Glutamatergic neuron (in vitro differentiated cells): ENCODE data around the gene TMEM170B. TPM values are rescaled to one million over a fixed set of nuclear protein-coding genes. Genes with fewer than 3 reads are reported as not detected.

Experiments
- DNase-seq: peaks from one replicate; pipeline ENCODE4 v3.0.0; 2022
- H3K27ac Mint-ChIP-seq: one replicate; pipeline ENCODE4 v1.8.0; 2020; ENCODE audit warnings: mild to moderate bottlenecking, mixed read lengths, inconsistent platforms; ENCODE audit not compliant: unreplicated experiment
- H3K27me3 Mint-ChIP-seq: one replicate; pipeline ENCODE4 v1.8.0; 2020; ENCODE audit warnings: mild to moderate bottlenecking, moderate library complexity, mixed read lengths, inconsistent platforms; ENCODE audit not compliant: unreplicated experiment
- H3K36me3 Mint-ChIP-seq: one replicate; pipeline ENCODE4 v1.8.0; 2020; ENCODE audit warnings: mild to moderate bottlenecking, mixed read lengths, inconsistent platforms; ENCODE audit not compliant: unreplicated experiment
- H3K4me1 Mint-ChIP-seq: one replicate; pipeline ENCODE4 v1.8.0; 2020; ENCODE audit warnings: mild to moderate bottlenecking, low read depth, mixed read lengths, inconsistent platforms; ENCODE audit not compliant: unreplicated experiment
- H3K4me3 Mint-ChIP-seq: one replicate; pipeline ENCODE4 v1.8.0; 2020; ENCODE audit warnings: mild to moderate bottlenecking, mixed read lengths, inconsistent platforms; ENCODE audit not compliant: unreplicated experiment
- H3K9me3 Mint-ChIP-seq: one replicate; pipeline ENCODE4 v1.8.0; 2020; ENCODE audit warnings: mild to moderate bottlenecking, moderate library complexity, mixed read lengths, inconsistent platforms; ENCODE audit not compliant: unreplicated experiment
- total RNA-seq: library from RNA; stranded (reverse); fragmentation: NEBNext Ultra II Directional; extraction: Animal tissue kit (Norgen Biotek cat#: 25700); gene quantifications from one replicate; pipeline ENCODE4 v1.2.1, GENCODE V29; 2021; ENCODE audit not compliant: unreplicated experiment
- TF ChIP-seq, protein P1 (sequence below): fragments of 200-600 bp; sonication (generic); IDR thresholded peaks from one replicate; pipeline ENCODE4 v1.5.0; 2021; ENCODE audit not compliant: partially characterized antibody, unreplicated experiment

The TMEM170B gene
- total RNA-seq, 1 donor from 2014 or later: 11.0 TPM

- Mint-ChIP-seq H3K9me3 (no peaks in the 10 kb centered on the region), H3K4me1 (peaks cover 6% of the 10 kb centered on the region), H3K4me3 (no peak overlapping the region), H3K27ac (no peak overlapping the region), H3K36me3 (no peaks in the 10 kb centered on the region), H3K27me3 (no peaks in the 10 kb centered on the region)
- TF ChIP-seq, protein P1, sequence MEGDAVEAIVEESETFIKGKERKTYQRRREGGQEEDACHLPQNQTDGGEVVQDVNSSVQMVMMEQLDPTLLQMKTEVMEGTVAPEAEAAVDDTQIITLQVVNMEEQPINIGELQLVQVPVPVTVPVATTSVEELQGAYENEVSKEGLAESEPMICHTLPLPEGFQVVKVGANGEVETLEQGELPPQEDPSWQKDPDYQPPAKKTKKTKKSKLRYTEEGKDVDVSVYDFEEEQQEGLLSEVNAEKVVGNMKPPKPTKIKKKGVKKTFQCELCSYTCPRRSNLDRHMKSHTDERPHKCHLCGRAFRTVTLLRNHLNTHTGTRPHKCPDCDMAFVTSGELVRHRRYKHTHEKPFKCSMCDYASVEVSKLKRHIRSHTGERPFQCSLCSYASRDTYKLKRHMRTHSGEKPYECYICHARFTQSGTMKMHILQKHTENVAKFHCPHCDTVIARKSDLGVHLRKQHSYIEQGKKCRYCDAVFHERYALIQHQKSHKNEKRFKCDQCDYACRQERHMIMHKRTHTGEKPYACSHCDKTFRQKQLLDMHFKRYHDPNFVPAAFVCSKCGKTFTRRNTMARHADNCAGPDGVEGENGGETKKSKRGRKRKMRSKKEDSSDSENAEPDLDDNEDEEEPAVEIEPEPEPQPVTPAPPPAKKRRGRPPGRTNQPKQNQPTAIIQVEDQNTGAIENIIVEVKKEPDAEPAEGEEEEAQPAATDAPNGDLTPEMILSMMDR: no peak
- no peak for DNase-seq
Observed at GRCh38 chr6:11622156-11622555, 84.6 kb downstream of the TMEM170B start.

- DNase-seq: no peak
- H3K27me3 Mint-ChIP-seq: peaks cover 2% of the 10 kb centered on the region
- H3K36me3 Mint-ChIP-seq: no peaks in the 10 kb centered on the region
- H3K27ac Mint-ChIP-seq: no peak overlapping the region
- H3K4me1 Mint-ChIP-seq: peaks cover 6% of the 10 kb centered on the region
- TF ChIP-seq, protein P1: no peak
- no peak overlapping the region for H3K4me3 Mint-ChIP-seq
- no peaks in the 10 kb centered on the region for H3K9me3 Mint-ChIP-seq
Observed at GRCh38 chr6:11623272-11623671, 85.7 kb downstream of the TMEM170B start.

DNA sequence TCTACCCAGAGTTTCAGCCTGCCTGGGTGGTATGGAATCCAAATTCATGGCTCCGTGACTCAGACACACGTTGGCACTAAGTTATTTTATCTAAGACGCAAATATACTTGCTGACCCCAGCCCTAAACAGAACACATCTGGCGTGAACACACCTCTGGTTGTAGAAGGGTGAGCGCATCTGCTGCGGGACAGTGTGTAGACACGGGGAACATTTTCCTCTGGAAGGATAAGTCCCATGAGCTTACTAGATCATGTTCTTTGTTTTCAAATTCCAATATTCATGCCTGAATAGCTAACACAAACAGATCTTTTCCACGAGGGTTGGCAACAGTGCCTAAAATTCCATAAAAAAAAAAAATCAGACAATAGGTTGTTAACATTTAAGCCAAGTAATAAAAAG, 87.8 kb downstream of the TMEM170B start:
- Mint-ChIP-seq H3K4me1 (peaks cover 6% of the 10 kb centered on the region), H3K27ac (no peak overlapping the region), H3K27me3 (peaks cover 2% of the 10 kb centered on the region), H3K9me3 (no peaks in the 10 kb centered on the region), H3K36me3 (no peaks in the 10 kb centered on the region), H3K4me3 (no peak overlapping the region)
- DNase-seq: no peak
- TF ChIP-seq, protein P1: no peak

GRCh38 chr6:11626356-11626755, 88.8 kb downstream of the TMEM170B start:
- DNase-seq: no peak
- Mint-ChIP-seq H3K27me3 (peaks cover 2% of the 10 kb centered on the region), H3K9me3 (no peaks in the 10 kb centered on the region), H3K36me3 (no peaks in the 10 kb centered on the region), H3K4me3 (no peak overlapping the region), H3K27ac (no peak overlapping the region), H3K4me1 (peaks cover 12% of the 10 kb centered on the region)
- TF ChIP-seq, protein P1: no peak

- DNase-seq: no peak
- Mint-ChIP-seq H3K4me1 (peaks cover 11% of the 10 kb centered on the region), H3K36me3 (no peaks in the 10 kb centered on the region), H3K9me3 (no peaks in the 10 kb centered on the region), H3K27ac (no peak overlapping the region), H3K27me3 (peaks cover 2% of the 10 kb centered on the region), H3K4me3 (no peak overlapping the region)
- TF ChIP-seq, protein P1: no peak
Observed at GRCh38 chr6:11628562-11628961, 91.0 kb downstream of the TMEM170B start.
